NOMO-1 (cell line): ENCODE results near the gene EXOSC10.
A peak's percentile ranks its signal among the peaks of the same experiment; 100 is the strongest.

Experiments used
- DNase-seq, 2 experiments: peaks; one replicate each; lab custom pipeline; 2025; ENCODE audit not compliant: unreplicated experiment in 2 of 2; lab: John Stamatoyannopoulos, UW

Gene EXOSC10

GRCh38 chr1:11099310-11100148, at the start of gene EXOSC10:
Gene EXOSC10, minus strand, starts transcription at chr1:11099869. Its CDS starts 38 bp downstream, at chr1:11099831.
- peak; percentile 76 to 85 for DNase-seq

GRCh38 chr1:11147197-11147770, 47.6 kb upstream of the EXOSC10 start:
- no peak for DNase-seq

GRCh38 chr1:11145741-11146140, 46.1 kb upstream of the EXOSC10 start:
- no peak for DNase-seq

GRCh38 chr1:11144570-11145256, 45.0 kb upstream of the EXOSC10 start:
- no peak for DNase-seq

- no peak for DNase-seq
Observed at GRCh38 chr1:11143907-11144306, 44.2 kb upstream of the EXOSC10 start.

GRCh38 chr1:11143401-11143800, 43.7 kb upstream of the EXOSC10 start:
- DNase-seq: no peak

GRCh38 chr1:11142618-11143391, 43.1 kb upstream of the EXOSC10 start:
- no peak for DNase-seq

GRCh38 chr1:11138952-11139351, 39.3 kb upstream of the EXOSC10 start:
- DNase-seq: no peak

- no peak for DNase-seq
Observed at GRCh38 chr1:11138029-11138428, 38.4 kb upstream of the EXOSC10 start.

GRCh38 chr1:11134898-11135266, 35.2 kb upstream of the EXOSC10 start:
- no peak for DNase-seq

GRCh38 chr1:11134251-11134897, 34.7 kb upstream of the EXOSC10 start:
- no peak for DNase-seq

- no peak for DNase-seq
Observed at GRCh38 chr1:11132563-11133293, 33.1 kb upstream of the EXOSC10 start.

GRCh38 chr1:11131816-11132215, 32.1 kb upstream of the EXOSC10 start:
- DNase-seq: no peak

- DNase-seq: no peak
Observed at GRCh38 chr1:11130406-11130805, 30.7 kb upstream of the EXOSC10 start.

GRCh38 chr1:11129649-11130390, 30.2 kb upstream of the EXOSC10 start:
- no peak for DNase-seq

- DNase-seq: no peak
Observed at GRCh38 chr1:11126569-11126968, 26.9 kb upstream of the EXOSC10 start.

- no peak for DNase-seq
Observed at GRCh38 chr1:11125931-11126330, 26.3 kb upstream of the EXOSC10 start.

- no peak for DNase-seq
Observed at GRCh38 chr1:11124965-11125364, 25.3 kb upstream of the EXOSC10 start.

- DNase-seq: no peak
Observed at GRCh38 chr1:11116318-11116717, 16.6 kb upstream of the EXOSC10 start.
